OCI-LY1 (cell line): Measurements from ENCODE around the gene RARA.

ENCODE experiments used
- CTCF ChIP-seq: fragments of 200-600 bp; sonication (generic), shearing (Covaris generic); IDR thresholded peaks from 2 replicates; pipeline ENCODE4 v1.5.1; 2017; ENCODE audit warnings: mild to moderate bottlenecking, antibody characterized with exemption, low read length, moderate library complexity, mixed read lengths
- EZH2 ChIP-seq: fragments of 200-600 bp; sonication (generic), shearing (Covaris generic); IDR thresholded peaks from 2 replicates; pipeline ENCODE4 v1.8.0; 2017; ENCODE audit warnings: borderline replicate concordance, mixed run types, mild to moderate bottlenecking, antibody characterized with exemption, low read length, moderate library complexity, mixed read lengths

- TF ChIP-seq CTCF: no peak
- TF ChIP-seq EZH2: no peak
Observed at GRCh38 chr17:40331743-40332641, 23.0 kb downstream of the RARA start.
